ENCODE results near the gene IGF2BP3.
"Not testable (repeated sequence)": the region's sequence is repeated elsewhere in the genome, so short reads cannot be mapped to it uniquely, and the experiment has no call there.

IGF2BP3 gene

DNA sequence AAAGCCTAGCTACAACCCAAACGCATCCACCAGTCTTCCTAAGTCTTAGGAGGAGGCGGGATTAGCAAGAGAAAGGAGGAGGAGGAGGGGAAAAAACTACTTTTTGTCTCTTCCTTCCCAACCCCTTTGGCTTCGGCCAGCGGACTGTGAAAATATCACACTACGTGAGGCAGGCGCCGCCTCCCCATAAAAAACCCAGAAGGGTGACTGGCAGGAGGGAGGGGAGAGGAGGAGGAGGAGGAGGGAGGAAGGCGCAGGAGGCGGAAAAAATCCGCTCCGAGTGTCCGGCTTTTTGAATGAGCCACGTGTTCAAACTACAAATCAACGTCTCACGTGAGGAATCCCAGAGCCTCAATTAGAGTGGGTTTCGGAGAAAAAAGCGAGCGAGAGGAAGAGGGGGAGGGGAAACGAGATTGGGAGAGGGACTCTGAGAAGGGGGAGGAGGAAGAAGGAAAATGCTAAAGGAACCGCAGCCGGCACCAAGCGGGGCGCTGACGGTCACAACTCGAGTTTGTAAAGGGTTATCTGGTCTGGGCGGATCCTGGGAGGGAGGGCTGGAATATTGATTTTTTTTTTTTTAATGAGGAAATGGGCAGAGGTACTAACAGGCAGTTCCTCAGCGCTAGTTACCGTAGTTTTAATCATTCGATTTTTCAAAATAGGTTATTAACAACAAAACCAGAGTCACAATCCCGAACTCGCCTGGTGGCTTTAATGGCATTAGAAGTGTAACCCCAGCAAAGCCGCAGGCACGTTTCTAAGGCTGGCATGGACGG, at the start of gene IGF2BP3:
Gene IGF2BP3 (minus strand): TSS at position 162 of the 776 bp plus-strand sequence. CDS start 381 bp downstream, outside the sequence.
- peak; percentile 96 for DNase-seq

DNA sequence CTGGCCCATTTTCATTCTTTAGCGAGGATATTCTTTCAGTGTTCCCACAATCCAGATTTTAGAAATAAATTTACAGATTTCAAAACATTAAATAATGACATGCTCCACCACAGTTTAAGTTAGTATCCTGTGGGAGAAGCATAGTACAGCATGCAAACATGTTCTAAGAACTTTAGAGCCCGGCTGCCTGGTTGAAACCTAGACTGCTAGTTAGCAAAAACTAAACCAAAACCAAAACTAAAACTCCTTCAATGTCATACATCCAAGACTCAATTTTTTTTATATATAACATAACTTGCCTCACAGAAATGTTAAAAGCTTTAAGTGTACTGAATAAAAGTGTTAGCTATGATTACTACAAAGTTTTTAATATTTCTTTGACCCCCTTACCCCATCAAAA, 44.5 kb upstream of the IGF2BP3 start:
- no peak for DNase-seq

DNA sequence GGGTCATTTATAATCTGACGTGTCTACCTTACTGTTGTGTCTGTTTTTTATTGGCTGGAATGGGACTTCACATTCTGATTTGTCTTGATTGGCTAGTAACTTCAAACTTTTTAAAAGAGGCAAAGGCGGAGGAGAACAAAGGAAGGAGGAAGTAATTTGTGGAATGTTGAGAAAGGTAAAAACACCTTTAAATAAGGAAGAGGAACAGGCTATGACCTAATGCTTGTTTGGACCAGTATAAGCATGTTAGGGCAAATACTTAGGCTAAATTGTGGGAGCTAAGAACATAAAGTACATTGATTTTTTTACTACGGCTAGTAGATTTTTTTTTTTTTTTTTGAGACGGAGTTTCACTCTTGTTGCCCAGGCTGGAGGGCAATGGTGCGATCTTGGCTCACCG, 43.5 kb upstream of the IGF2BP3 start:
- DNase-seq = not testable (repeated sequence)

DNA sequence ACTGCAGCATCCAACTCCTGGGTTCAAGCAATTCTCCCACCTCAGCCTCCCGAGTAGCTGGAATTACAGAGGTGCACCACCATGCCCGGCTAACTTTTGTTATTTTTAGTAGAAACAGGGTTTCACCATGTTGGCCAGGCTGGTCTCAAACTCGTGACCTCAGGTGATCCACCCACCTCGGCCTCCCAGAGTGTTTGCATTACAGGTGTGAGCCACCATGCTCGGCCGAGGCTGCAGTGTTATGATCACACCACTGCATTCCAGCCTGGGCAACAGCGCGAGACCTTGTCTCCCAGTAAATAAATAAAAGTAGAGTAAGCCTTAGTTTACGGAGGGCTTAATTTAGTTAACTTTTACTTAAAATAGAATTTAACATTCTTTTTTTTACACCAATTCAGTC, 23.7 kb upstream of the IGF2BP3 start:
- DNase-seq = no peak

DNA sequence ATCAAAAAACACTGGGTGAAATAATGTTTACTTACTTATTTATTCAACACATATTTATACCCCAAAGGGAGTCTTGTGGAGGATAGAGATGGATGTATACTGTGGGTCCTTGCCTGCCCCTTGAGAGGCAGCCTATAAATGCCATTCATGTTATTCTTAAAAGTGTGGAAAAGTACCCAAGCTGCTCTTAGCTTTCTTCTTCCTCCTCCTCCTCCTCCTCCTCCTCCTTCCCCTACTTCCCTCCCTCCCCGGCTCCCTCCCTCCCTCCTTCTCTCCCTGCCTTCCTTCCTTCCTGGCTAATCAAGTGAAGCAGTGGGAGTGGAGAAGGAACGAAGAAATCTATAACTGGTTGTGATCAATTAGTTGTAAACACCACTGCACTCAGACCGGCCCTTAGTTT, 21.2 kb upstream of the IGF2BP3 start:
- DNase-seq = no peak

DNA sequence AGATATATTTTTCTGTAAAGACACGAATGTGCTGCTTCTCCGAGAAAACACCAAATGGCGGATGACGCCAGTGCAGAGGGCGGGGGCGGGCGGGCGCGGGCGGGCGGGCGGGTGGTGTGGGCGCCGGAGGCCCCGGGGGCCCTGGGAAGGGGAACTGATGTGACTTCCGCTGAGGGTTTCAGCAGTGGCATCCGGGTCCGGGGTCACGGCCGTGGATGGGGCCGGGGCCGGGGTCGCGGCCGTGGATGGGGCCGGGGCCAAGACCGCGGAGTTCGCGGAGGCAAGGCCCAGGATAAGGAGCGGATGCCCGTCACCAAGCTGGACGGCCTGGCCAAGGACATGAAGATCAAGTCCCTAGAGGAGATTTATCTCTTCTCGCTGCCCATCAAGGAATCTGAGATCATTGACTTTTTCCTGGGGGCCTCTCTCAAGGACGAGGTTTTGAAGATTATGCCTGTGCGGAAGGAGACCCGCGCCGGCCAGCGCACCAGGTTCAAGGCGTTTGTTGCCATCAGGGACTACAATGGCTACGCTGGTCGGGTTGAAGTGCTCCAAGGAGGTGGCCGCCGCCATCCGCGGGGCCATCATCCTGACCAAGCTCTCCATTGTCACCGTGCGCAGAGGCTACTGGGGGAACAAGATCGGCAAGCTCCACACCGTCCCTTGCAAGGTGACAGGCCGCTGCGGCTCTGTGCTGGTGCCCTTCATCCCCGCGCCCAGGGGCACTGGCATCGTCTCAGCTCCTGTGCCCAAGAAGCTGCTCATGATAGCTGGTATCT, 20.3 kb upstream of the IGF2BP3 start:
- peak; percentile 44 for DNase-seq

DNA sequence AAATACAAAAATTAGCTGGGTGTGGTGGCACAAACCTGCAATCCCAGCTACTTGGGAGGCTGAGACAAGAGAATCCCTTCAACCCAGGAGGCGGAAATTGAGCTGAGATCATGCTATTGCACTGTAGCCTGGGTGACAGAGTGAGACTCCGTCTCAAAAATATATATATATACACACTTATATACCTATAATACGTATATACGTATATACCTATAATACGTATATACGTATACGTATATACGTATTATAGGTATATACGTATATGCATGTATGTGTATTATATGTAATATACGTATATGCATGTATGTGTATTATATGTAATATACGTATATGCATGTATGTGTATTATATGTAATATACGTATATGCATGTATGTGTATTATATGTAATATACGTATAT, 18.4 kb upstream of the IGF2BP3 start:
- not testable (repeated sequence) for DNase-seq

DNA sequence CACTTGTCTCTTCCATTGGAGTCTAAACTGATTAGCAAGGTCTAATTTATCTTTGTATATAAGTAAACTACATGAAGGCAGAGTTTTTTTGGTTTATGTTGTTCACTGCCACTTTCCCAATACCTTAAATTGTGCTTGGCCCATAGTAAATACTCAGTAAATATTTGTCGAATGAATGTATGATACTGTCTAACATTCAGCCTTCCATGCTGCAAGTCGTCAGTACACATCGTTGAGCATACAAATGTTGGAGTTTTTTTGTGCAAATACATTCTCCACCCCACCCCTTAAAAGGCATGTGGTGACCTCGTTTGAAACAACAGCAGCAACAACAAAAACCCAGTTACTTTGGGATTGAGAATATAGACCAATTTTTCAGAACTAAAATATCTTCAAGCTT, 17.4 kb upstream of the IGF2BP3 start:
- DNase-seq = no peak

DNA sequence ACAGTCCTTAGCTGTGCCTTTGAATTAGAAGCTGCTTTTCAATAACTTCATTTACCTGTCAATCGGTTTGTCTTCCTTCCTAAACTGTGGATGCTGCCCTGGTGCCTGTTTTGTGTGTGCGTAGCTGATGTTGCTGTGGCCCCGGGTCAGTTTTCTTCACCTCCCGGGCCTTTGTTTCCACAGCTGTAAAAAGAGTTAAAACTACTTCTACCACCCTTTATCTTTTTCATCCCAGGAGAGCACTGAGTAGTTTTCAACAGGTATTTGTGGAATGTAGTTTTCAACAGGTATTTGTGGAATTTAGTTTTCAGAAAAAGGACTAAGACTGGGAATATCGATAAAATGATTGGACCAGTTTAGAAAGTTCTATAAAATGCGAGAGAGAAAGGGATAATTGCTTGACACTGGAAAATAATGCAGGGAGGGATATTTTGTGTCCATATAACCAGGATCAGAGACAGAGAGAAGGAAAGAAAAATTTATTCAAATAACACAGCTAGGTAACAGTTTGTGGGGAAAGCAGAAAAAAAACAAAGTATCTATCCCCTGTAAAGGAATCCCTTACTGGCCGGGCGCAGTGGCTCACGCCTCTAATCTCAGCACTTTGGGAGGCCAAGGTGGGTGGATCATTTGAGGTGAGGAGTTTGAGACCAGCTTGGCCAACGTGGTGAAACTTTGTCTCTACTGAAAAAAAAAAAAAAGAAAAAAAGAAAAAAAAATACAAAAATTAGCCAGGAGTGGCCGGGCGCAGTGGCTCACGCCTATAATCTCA, 15.9 kb upstream of the IGF2BP3 start:
- no peak for DNase-seq

DNA sequence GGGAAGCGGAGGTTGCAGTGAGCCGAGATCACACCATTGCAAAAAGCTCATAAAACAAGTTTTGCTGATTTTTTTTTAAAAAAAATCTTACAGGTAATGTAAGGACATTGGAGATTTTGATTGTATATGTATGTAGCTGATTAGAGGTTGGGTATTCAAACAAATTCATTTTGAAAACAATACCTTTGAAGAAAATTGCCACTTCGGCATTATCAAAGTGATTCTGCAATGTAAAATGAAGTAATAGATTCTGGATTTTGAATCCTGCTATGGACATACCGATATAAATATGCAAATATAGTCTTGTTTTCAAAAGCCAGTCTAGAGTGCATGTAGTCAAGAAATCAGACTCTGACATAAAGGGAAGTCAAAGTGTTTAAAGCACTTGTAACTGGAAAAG, 12.4 kb upstream of the IGF2BP3 start:
- no peak for DNase-seq

DNA sequence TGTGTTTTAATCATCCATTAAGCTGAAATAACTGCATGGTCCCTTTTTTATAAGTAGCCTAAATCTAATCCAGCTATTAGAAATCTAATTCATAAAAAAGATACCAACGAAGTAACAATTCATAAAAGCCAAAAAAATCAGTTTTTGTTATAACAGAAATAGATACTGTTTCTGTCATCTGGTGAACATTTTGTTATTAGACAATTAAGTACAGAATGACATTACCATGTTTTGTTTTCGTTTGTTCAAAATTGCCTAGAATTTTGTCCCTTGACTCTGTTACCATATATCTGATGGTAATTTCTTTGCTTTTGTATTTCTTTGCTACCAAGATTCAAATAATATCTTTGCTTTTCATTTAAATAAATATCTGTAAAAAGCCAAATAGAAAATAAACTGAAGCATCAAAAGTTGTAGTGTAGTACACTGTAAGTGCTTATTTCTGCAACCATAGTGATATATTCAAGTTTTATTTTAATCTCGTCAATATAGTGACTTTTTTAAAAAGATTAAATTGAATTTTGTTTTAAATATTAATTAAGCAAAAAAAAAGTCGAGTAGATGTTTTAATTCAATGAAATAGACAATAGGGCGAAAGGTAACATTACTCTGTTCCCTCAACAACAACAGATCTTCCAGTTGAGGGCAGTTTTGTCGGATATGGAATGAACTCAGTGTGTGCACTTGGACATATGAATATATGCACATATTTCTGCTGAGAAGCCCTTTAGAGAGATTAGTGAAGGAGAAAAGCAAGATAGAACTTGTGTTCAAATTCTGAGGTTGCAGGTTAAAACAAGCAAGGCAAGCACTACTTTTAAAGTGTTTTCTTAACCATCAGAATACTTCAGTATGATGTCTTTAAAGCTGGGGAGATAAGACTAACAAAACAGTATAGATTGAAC, 7.9 kb upstream of the IGF2BP3 start:
- DNase-seq = no peak

DNA sequence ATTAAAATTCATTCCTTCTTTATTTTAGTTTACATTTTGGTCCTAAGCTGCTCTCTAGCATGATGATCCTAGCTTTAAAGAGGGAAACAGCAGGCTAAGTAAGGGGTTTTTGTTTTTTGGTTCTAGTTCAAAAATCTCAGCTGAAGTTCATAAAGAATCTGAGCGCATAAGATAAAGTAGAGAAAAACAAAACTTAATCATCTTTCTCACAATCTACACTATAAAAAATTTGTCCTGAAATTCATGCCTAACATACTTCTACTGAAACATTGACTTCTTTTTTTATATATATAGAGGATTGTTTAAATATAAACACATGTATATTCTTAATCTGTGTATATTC, 6.8 kb upstream of the IGF2BP3 start:
- no peak for DNase-seq

DNA sequence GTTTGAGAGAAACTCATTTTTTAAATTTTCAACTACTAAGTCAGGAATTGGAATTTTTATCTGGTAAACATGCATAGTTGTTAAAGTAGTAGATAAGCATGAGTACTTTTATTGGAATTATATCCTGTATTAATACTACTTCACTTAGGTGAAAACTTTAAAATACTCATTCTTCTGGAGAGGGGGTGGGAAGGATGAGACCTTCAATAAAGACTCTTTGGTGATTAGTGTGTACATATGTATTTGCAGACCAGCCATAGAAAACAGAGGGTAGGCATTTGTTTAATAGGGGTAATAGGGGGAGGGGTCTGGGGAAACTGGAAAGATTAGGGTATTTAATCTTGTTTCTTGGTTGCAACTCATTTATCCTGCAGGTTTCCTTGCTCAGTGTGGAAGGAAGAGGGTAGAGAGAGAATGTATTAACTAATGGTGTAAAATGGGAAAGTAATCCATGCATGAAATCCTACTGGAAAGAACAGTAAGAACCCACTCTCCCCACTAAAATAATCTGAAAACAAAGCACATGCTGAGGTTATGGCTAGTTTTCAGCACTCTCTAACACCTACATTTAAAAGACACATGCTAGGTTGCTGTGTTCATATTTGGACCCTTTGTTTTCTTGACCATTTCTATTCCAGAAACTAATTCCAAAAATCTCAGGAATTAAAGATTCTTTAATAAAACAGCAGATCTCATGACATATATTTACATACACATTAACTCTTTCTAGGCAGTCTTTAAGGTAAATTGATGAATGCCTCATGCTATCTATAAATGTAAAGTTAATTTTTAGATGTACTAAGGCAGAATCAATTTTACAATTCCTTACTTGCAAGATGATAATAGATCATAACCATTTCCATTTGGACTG, 6.2 kb upstream of the IGF2BP3 start:
- no peak for DNase-seq

DNA sequence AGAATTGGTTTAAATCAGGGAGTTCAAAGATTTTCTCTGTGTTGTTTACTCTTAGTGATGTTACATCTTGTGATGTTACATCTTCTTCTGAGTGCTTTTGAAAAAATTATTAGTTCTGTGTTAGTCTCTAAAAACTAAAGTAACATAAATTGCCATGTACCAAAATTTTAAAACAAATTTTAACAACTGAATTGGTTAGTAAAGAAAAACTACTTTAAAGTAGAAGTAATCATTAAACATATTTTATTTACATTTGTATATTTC, 5.2 kb upstream of the IGF2BP3 start:
- DNase-seq = no peak

DNA sequence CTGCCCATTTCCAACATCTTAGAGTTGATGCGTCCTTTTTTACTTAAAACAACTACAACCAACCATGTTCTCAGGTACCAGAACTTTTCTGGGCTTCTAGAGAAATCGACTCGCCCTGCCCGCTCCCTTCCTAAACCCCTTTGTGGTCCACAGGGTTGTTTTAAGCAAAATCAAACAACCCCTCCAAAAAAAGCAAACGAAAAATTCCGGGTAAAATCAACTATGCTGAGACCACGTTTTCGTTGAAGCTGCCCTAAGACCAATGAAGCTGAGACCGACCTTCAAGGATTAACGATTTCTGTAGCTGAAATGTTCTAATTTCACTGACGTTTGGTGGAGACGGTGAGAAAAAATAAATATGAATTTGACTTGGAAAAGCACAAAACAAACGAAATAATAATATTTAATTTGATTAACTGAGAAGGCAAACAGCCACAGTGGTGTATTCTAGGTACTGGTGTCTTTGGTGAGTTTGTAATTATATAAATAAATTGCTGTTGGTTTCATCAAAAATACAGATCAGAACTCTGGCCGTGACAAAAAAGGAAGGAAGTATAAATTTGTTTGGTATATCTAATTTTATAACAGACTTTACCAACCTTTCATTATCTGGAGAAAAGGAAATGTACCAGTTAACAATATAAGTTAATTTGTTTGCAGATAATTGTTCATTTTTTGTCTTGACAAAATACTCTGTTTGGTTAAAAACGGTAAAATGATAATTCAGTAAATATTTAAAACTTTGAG, 4.7 kb upstream of the IGF2BP3 start:
- no peak for DNase-seq

DNA sequence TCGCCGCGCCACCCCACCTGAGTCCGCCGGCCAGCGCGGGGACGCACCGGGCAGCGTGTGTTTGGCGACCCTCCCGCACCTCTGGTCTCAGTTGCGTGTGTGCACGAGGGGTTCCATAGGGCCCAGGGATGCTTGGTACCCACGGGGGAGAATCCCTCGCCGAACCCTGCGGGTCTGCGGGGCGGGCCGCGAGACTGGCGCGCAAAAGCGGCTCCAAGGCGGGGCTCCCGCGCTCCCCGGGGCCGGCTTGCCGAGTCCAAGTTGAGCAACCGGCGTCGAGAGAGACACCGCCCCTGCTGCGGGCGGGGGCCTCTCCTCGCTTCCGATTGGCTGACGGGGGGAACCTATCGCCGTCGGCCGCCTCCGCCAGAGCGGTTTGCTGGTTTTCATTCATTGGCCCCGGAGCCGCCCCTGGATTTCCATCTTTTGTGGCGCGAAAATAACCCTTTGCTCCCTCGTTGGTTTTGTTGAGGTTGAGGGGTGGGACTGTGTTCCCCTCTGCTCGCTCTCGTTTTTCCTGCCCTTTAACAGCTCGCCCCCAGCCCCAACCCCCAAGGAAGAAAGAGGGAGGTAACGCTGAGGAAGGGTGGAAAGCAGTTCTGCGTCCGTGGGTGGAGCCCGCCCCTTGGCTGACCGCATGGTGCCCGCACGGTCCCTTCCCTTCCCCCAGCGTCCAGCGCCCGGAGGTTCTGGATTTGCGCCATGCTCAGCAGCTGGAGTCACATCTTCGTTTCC, 4.0 kb upstream of the IGF2BP3 start:
- peak; percentile 98 for DNase-seq

DNA sequence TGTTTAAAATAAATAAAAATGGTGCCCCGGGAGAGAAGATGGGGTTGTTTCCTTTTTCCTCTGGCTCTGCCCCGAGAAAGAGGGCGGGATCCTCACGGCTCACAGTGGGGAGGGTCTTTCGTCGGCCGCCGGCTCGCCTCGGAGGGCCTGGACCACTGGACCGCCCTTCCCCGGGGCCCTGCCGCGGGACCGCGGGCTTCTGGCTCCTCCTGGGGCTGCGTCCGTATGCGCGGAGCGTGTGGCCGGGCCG, 3.5 kb upstream of the IGF2BP3 start:
- peak; percentile 77 for DNase-seq

DNA sequence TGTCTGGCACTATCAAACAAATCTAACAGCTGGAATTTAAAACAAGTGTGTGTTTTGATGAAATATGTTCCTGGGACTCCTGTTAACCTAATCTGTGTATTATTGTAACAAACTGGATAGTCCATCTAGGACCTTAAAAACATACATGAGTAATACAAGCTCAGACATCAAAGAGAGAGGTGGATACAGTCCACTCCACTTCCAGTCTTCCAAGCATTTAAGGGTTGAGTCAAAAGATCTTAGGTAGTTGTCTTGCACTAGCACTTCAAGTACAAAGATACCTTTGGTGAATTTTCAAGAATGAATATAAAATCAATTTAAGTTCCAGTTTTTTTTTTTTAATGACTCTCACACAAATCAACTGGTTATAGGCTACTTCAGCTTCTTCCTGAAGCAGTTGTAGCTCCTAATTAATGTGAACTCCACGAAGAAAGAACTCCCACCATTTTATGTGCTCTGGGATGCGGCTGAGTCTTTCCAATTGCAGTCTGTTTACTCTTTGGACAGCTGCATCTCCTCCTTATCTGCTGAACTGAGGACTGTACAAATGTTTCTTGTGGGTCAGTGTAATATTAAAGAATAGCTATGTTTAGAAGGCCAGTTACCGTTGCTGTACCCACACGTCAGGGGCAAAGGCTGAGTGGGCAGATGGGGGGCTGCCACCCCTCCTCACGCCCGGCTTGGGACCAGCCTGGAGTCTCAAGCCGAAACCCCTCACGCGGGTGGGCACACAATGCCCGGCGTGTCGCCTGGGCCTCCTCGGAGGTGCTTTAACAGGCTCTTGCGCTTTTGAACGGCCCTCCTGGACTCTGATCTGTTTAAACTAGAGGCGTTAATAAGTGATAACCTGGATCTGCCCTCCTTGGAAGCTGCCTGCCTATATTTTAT, 2.9 kb upstream of the IGF2BP3 start:
- no peak for DNase-seq

DNA sequence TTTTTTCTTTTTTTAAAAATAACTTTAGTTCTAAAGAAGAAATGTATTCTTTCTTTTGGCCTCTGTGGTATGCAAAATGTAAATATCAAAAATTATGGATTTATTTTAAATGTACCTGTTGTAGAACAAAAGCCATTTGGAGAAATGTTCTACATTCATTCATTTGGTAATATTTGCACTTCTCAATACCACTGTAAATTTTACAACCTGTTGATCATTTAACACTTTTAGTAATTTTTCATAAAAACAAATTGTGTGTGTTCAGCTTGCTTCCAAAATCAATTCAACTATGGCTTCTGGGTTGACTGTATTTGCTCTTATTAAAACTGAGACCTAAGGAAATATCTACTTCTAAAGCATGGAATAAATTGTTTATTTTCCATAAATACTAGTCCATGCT, 2.3 kb upstream of the IGF2BP3 start:
- DNase-seq = no peak

DNA sequence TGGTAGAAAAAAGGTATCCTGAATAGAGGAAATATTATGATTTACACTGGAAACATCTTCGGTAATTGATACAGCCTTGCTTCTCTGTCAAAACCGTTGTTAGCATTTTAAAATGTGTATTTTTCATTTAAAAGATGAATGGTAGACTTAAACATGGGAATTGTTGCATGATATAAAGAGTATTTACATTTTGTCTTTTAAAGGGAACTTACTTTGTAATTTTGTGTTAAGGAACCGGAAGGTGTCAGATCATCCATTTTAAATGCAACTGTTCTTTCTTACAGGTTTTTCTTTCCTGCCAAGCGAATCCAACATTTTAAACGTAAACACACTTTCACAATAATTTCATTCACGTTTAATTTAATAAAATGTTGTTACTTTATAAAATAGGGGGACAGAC, 1.8 kb upstream of the IGF2BP3 start:
- no peak for DNase-seq

Measured in NCI-H1105 (cell line).